HG03196 (cell line): ENCODE measurements around the gene ELAVL1.
"Not testable (repeated sequence)": the region's sequence is repeated elsewhere in the genome, so short reads cannot be mapped to it uniquely, and the experiment has no call there.

Source experiments
- ATAC-seq: cut with Tn5 transposase; IDR thresholded peaks from one replicate; pipeline ENCODE4 v1.9.1; 2021; ENCODE audit not compliant: unreplicated experiment

ELAVL1 gene

GRCh38 chr19:7970716-7971448, 34.6 kb downstream of the ELAVL1 start:
- ATAC-seq: no peak

- ATAC-seq: no peak
These were observed 35.9 kb downstream of the ELAVL1 start for GRCh38 chr19:7969555-7969939.

GRCh38 chr19:7968796-7969554, 36.5 kb downstream of the ELAVL1 start:
- no peak for ATAC-seq

- ATAC-seq: no peak
These were observed 37.2 kb downstream of the ELAVL1 start for GRCh38 chr19:7968008-7968795.

- ATAC-seq: no peak
These were observed 39.3 kb downstream of the ELAVL1 start for GRCh38 chr19:7965921-7966665.

- no peak for ATAC-seq
These were observed 40.1 kb downstream of the ELAVL1 start for GRCh38 chr19:7965259-7965841.

- no peak for ATAC-seq
These were observed 41.9 kb downstream of the ELAVL1 start for GRCh38 chr19:7963566-7963965.

- ATAC-seq: no peak
These were observed 42.7 kb downstream of the ELAVL1 start for GRCh38 chr19:7962644-7963268.

GRCh38 chr19:7961920-7962626, 43.4 kb downstream of the ELAVL1 start:
- no peak for ATAC-seq

- ATAC-seq: not testable (repeated sequence)
These were observed 44.4 kb downstream of the ELAVL1 start for GRCh38 chr19:7961082-7961481.

GRCh38 chr19:7959211-7959610, 46.2 kb downstream of the ELAVL1 start:
- ATAC-seq: no peak

- no peak for ATAC-seq
These were observed 49.7 kb downstream of the ELAVL1 start for GRCh38 chr19:7955696-7956095.

GRCh38 chr19:7953576-7953975, 51.9 kb downstream of the ELAVL1 start:
- no peak for ATAC-seq

- ATAC-seq: no peak
These were observed 52.4 kb downstream of the ELAVL1 start for GRCh38 chr19:7953060-7953459.

GRCh38 chr19:7947939-7948338, 57.5 kb downstream of the ELAVL1 start:
- ATAC-seq: no peak

GRCh38 chr19:7944177-7944761, 61.2 kb downstream of the ELAVL1 start:
- peak; percentile 34 for ATAC-seq

GRCh38 chr19:7943444-7944176, 61.8 kb downstream of the ELAVL1 start, which contains the start of gene TIMM44:
TSS of gene TIMM44 (minus strand) at chr19:7943666. CDS start at chr19:7943651, 15 bp downstream.
- ATAC-seq: peak; percentile 90

- no peak for ATAC-seq
These were observed 62.4 kb downstream of the ELAVL1 start for GRCh38 chr19:7942981-7943443.
